Prostate gland (tissue), 2 donors: ENCODE data around the gene SPON2. TPM values are rescaled to one million over a fixed set of nuclear protein-coding genes. Genes with fewer than 3 reads are reported as not detected.

Experiments
- DNase-seq: peaks from one replicate; pipeline ENCODE4 v3.0.0-alpha.2; 2019; ENCODE audit warnings: low spot score
- H3K27ac ChIP-seq, 2 donors: fragments of 200-600 bp; sonication (generic); 2 replicates each; pipeline ENCODE4 v1.5.1; 2017 to 2019
- H3K27me3 ChIP-seq: fragments of 200-600 bp; sonication (generic); replicated peaks from 2 replicates; pipeline ENCODE4 v1.5.1; 2019; ENCODE audit not compliant: insufficient read depth
- H3K36me3 ChIP-seq, 2 donors: fragments of 200-600 bp; sonication (generic); 1 replicate in 1 of 2; 2 replicates in 1 of 2; pipeline versions ENCODE4 v1.5.1 to v1.8.1; 2017 to 2019
- H3K4me1 ChIP-seq: fragments of 200-600 bp; sonication (generic); replicated peaks from 2 replicates; pipeline ENCODE4 v1.5.1; 2019
- H3K4me3 ChIP-seq, 2 donors: fragments of 200-600 bp; sonication (generic); 2 replicates each; pipeline ENCODE4 v1.5.1; 2017 to 2019
- H3K9me3 ChIP-seq: fragments of 200-600 bp; sonication (generic); 2 replicates; pipeline ENCODE4 v1.5.1; 2017
- CTCF ChIP-seq, 4 experiments: fragments of 200-600 bp in 2 of 4; fragments of 450-650 bp in 2 of 4; sonication (generic) in 2 of 4; IDR thresholded peaks; 1 replicate in 3 of 4; 2 replicates in 1 of 4; pipeline ENCODE4 v1.5.1; 2016 to 2019; ENCODE audit warnings: antibody characterized with exemption in 4 of 4, mild to moderate bottlenecking in 2 of 4, moderate library complexity in 2 of 4
- POLR2A ChIP-seq: fragments of 450-650 bp; IDR thresholded peaks from one replicate; pipeline ENCODE4 v1.6.1; 2016; ENCODE audit warnings: antibody characterized with exemption, mild to moderate bottlenecking
- POLR2AphosphoS5 ChIP-seq: sonication (generic); formaldehyde crosslinking; IDR thresholded peaks from one replicate; pipeline ENCODE4 v1.6.1; 2017; ENCODE audit warnings: antibody characterized with exemption
- WGBS: methylation state at CpG from one replicate; pipeline ENCODE4 v1.1.5; 2018; 5-methylcytosine and 5-hydroxymethylcytosine counted together
- intact Hi-C: fragments of 100-400 bp; cut with DNase I; formaldehyde crosslinking; loops from one replicate; pipeline ENCODE4 v1.14.2; 2022
- total RNA-seq, 2 donors: library from RNA; depleted of rRNA; stranded (reverse); fragments of >200 nt; gene quantifications; one replicate each; pipeline ENCODE4 v1.1.0, GENCODE V29; 2016

Gene SPON2
- total RNA-seq, 2 donors from 2014 or later = 107 to 134 TPM

GRCh38 chr4:1217366-1217765, 45.0 kb upstream of the SPON2 start:
- Histone ChIP-seq H3K4me3 (no peak overlapping the region), H3K36me3 (peaks cover 5 to 8% of the 10 kb centered on the region in 2 donors), H3K27me3 (no peaks in the 10 kb centered on the region), H3K27ac (no peak overlapping the region), H3K4me1 (peaks cover 14% of the 10 kb centered on the region), H3K9me3 (no peaks in the 10 kb centered on the region)
- intact Hi-C loops = no loop called here
- no peak for TF ChIP-seq CTCF (IDR thresholded peaks at IDR 0.05)
- no peak for TF ChIP-seq POLR2A
- TF ChIP-seq POLR2AphosphoS5 = no peak
- DNase-seq = no peak
- 96% methylated on average over 27 of the region's 27 CpGs for WGBS

GRCh38 chr4:1216869-1217294, 44.5 kb upstream of the SPON2 start:
- intact Hi-C loops = no loop called here
- H3K9me3 ChIP-seq = no peaks in the 10 kb centered on the region
- peaks cover 19% of the 10 kb centered on the region for H3K4me1 ChIP-seq
- DNase-seq = no peak
- 76% methylated on average over 21 of the region's 21 CpGs for WGBS
- peaks cover 5 to 8% of the 10 kb centered on the region in 2 donors for H3K36me3 ChIP-seq
- TF ChIP-seq POLR2AphosphoS5 (no peak), POLR2A (no peak), CTCF (IDR thresholded peaks at IDR 0.05) (no peak)
- no peaks in the 10 kb centered on the region for H3K27me3 ChIP-seq
- H3K4me3 ChIP-seq = no peak overlapping the region
- peak overlapping the region in 1 of 2 donors; percentile 94 for H3K27ac ChIP-seq

DNA sequence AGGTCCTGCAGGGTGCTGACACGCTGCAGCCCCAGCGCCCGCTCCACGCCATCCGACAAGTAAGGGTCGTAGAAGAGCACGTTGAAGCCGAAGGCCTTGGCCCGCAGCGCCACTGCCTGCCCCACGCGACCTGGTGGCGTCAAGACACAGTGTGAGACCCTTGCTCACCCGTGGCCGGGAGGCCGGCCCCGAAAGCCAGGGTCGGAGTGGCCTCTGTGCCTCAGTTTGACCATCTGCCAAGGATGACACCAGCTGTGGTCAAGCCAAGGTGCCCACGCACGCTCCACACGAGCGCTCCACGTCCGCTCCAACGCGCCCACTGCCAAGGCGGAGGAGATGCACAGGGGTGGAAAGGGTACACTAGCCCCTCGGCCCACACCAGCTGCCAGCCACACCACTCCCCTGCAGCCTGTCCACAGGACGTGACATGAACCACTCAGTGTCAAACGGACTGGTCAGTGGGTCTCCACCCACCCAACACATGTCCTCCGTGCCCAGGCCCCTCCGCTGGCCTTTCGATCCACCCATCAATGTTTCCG, 43.8 kb upstream of the SPON2 start:
- peak overlapping the region in 1 of 2 donors; percentile 94 for H3K27ac ChIP-seq

DNA sequence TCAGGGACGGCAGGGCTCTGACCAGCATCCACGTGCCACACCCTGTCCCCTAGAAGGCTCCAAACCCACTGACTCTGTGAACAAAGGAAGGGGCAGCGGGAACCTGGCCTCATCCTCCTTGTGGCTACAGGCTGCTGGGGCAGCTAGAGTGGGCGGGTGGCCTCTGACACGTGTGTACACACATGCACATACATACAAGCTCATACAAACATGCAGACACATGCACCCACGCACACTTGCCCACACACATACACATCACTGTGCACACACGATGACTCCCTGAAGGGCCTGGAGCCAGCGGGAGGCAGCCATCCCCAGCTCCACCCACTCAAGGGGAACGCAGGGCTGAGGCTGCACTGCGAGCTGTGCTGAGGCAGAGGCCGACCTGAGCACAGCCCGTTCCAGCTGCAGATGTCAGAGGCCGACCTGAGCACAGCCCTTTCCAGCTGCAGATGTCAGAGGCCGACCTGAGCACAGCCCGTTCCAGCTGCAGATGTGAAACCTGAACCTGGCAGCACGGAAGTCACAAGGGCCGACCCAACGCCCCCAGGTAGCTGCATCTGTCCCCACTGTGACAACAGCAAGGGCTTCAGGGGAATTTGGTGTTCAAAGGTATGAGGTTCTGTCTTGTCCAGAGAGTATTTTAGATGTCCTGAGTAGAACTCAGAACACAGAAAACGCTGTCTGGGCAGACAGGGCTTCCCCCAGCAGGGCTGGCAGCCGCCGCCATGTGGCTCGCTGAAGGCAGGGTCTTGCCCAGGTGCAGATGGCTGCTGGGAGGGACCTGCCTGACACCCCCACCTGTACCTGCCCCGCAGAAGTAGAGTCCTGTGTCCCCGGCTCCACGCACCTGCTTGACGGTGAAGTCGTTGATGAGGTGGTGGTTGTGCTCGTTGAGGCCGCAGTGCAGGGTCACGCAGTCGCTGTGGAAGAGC, 43.0 kb upstream of the SPON2 start:
- peaks cover 5 to 8% of the 10 kb centered on the region in 2 donors for H3K36me3 ChIP-seq
- peak overlapping the region in 1 of 2 donors; percentile 94 for H3K27ac ChIP-seq
- H3K27me3 ChIP-seq = no peaks in the 10 kb centered on the region
- intact Hi-C loops = no loop called here
- H3K9me3 ChIP-seq = no peaks in the 10 kb centered on the region
- WGBS = 76% methylated on average over 26 of the region's 31 CpGs
- no peak overlapping the region for H3K4me3 ChIP-seq
- no peak for DNase-seq
- TF ChIP-seq POLR2AphosphoS5 (no peak), POLR2A (no peak), CTCF (IDR thresholded peaks at IDR 0.05) (no peak)
- peaks cover 30% of the 10 kb centered on the region for H3K4me1 ChIP-seq

More for the DNA sequence above, 43.8 kb upstream of the SPON2 start:
- DNase-seq = no peak
- 91% methylated on average over 34 of the region's 34 CpGs for WGBS
- Histone ChIP-seq H3K27me3 (no peaks in the 10 kb centered on the region), H3K36me3 (peaks cover 5 to 8% of the 10 kb centered on the region in 2 donors), H3K4me1 (peaks cover 22% of the 10 kb centered on the region), H3K4me3 (no peak overlapping the region), H3K9me3 (no peaks in the 10 kb centered on the region)
- intact Hi-C loops = no loop called here
- TF ChIP-seq POLR2A (no peak), POLR2AphosphoS5 (no peak), CTCF (IDR thresholded peaks at IDR 0.05) (no peak)
